HCT116 (cell line): ENCODE data around the gene AADAT. TPM values are rescaled to one million over a fixed set of nuclear protein-coding genes. Genes with fewer than 3 reads are reported as not detected.

Experiments
- ATAC-seq: fragments of 200-7000 bp; cut with Tn5 transposase; 2 replicates; pipeline ENCODE4 v1.9.1; 2020; ENCODE audit warnings: mild to moderate bottlenecking, moderate library complexity
- BruUV-seq: library from RNA; stranded (reverse); fragments of 400-500 nt; replicated peaks from 2 replicates; lab custom pipeline; 2021; lab: Mats Ljungman, UMichigan
- CTCF ChIA-PET: fragments of 300-600 bp; sonication (Branson Sonifier 250); formaldehyde crosslinking; loops from one replicate; lab custom pipeline; 2021; ENCODE audit warnings: antibody characterized with exemption; lab: Charles Lee
- POLR2A ChIA-PET: fragments of 300-600, 350-600 bp; sonication (Branson Sonifier 250); formaldehyde crosslinking; loops from one replicate; lab custom pipeline; 2021; ENCODE audit warnings: antibody characterized with exemption; lab: Charles Lee
- RAD21 ChIA-PET, 2 experiments: fragments of 300-600 bp; sonication (Branson Sonifier 250); formaldehyde crosslinking; loops; one replicate each; lab custom pipeline; 2023; ENCODE audit warnings: low total read pairs in 2 of 2; ENCODE audit not compliant: uncharacterized antibody in 2 of 2, unreplicated experiment in 2 of 2, low non-redundant PET in 1 of 2; lab: Charles Lee
- DNase-seq: peaks from one replicate; pipeline ENCODE4 v3.0.0-alpha.2; 2010; ENCODE audit warnings: low read depth, low spot score
- H2AFZ ChIP-seq: fragments of 200-600 bp; shearing (Covaris generic), sonication (generic); 2 replicates; pipeline ENCODE4 v1.6.1; 2017; ENCODE audit warnings: low read depth, mixed run types, mixed read lengths, antibody characterized with exemption, low read length; ENCODE audit not compliant: poor library complexity, severe bottlenecking
- H3K27ac ChIP-seq: 2 replicates; pipeline ENCODE4 v1.5.1; 2012; ENCODE audit warnings: low read depth, low read length
- H3K27me3 ChIP-seq: fragments of 200-600 bp; sonication (generic); 2 replicates; pipeline ENCODE4 v1.6.1; 2016; ENCODE audit warnings: mixed run types, low read length, mixed read lengths; ENCODE audit not compliant: insufficient read depth
- H3K36me3 ChIP-seq, 2 experiments: fragments of 200-500 bp in 1 of 2; fragments of 200-600 bp in 1 of 2; sonication (Bioruptor generic) in 1 of 2; sonication (generic) in 1 of 2; 2 replicates each; pipeline versions ENCODE4 v1.5.1 to v1.6.1; 2014 to 2016; ENCODE audit warnings: low read length in 2 of 2, inconsistent platforms in 1 of 2, mixed read lengths in 1 of 2, mixed run types in 1 of 2; ENCODE audit not compliant: insufficient read depth in 2 of 2, control insufficient read depth in 1 of 2
- H3K4me1 ChIP-seq, 2 experiments: fragments of 200-600 bp in 1 of 2; sonication (generic) in 1 of 2; 2 replicates each; pipeline versions ENCODE4 v1.5.1 to v1.6.1; 2012 to 2017; ENCODE audit warnings: low read length in 2 of 2, inconsistent platforms in 1 of 2, mild to moderate bottlenecking in 1 of 2, mixed read lengths in 1 of 2, mixed run types in 1 of 2, moderate library complexity in 1 of 2; ENCODE audit not compliant: insufficient read depth in 2 of 2, control insufficient read depth in 1 of 2
- H3K4me2 ChIP-seq: fragments of 200-600 bp; sonication (generic); 2 replicates; pipeline ENCODE4 v1.6.1; 2017; ENCODE audit warnings: mixed run types, low read length, mixed read lengths
- H3K4me3 ChIP-seq, 2 experiments: fragments of 200-600 bp in 1 of 2; sonication (generic) in 1 of 2; replicated peaks in 1 of 2; 2 replicates each; pipeline ENCODE4 v1.5.1; 2011 to 2016; ENCODE audit warnings: low read length in 2 of 2, control low read depth in 1 of 2, low read depth in 1 of 2, mild to moderate bottlenecking in 1 of 2, mixed read lengths in 1 of 2, mixed run types in 1 of 2
- H3K79me2 ChIP-seq: fragments of 200-600 bp; sonication (generic); 2 replicates; pipeline ENCODE4 v1.6.1; 2017; ENCODE audit warnings: mild to moderate bottlenecking, mixed run types, low read length, moderate library complexity, mixed read lengths; ENCODE audit not compliant: insufficient read depth
- H3K9ac ChIP-seq: fragments of 200-600 bp; sonication (generic); 2 replicates; pipeline ENCODE4 v1.6.1; 2016; ENCODE audit warnings: low read length, mixed read lengths
- H3K9me2 ChIP-seq: fragments of 200-600 bp; sonication (generic), shearing (Covaris generic); 2 replicates; pipeline ENCODE4 v1.6.1; 2017; ENCODE audit warnings: mixed run types, mild to moderate bottlenecking, moderate library complexity; ENCODE audit not compliant: insufficient read depth
- H3K9me3 ChIP-seq, 2 experiments: fragments of 200-500 bp in 1 of 2; fragments of 200-600 bp in 1 of 2; sonication (Bioruptor generic) in 1 of 2; sonication (generic) in 1 of 2; 2 replicates each; pipeline ENCODE4 v1.6.1; 2014 to 2017; ENCODE audit warnings: low read length in 2 of 2, mixed read lengths in 2 of 2, inconsistent platforms in 1 of 2, low read depth in 1 of 2, mild to moderate bottlenecking in 1 of 2, mixed run types in 1 of 2, moderate library complexity in 1 of 2; ENCODE audit not compliant: control insufficient read depth in 1 of 2, insufficient read depth in 1 of 2
- H4K20me1 ChIP-seq: fragments of 200-600 bp; sonication (generic), shearing (Covaris generic); 2 replicates; pipeline ENCODE4 v1.6.1; 2017; ENCODE audit warnings: mixed run types, mild to moderate bottlenecking, moderate library complexity; ENCODE audit not compliant: insufficient read depth
- CTCF ChIP-seq, 3 experiments: fragments of 200-600 bp in 1 of 3; sonication (generic) in 1 of 3; IDR thresholded peaks in 2 of 3; conservative IDR thresholded peaks in 1 of 3; 2 replicates each; pipeline ENCODE4 v1.5.1; 2012 to 2017; ENCODE audit warnings: low read depth in 2 of 3, low read length in 2 of 3, antibody characterized with exemption in 1 of 3, borderline replicate concordance in 1 of 3, control low read depth in 1 of 3, mild to moderate bottlenecking in 1 of 3, mixed read lengths in 1 of 3, mixed run types in 1 of 3, moderate library complexity in 1 of 3; ENCODE audit not compliant: insufficient read depth in 1 of 3
- EGR1 ChIP-seq: IDR thresholded peaks from 2 replicates; pipeline ENCODE4 v1.6.1; 2012; ENCODE audit warnings: low read depth
- SIN3A ChIP-seq: IDR thresholded peaks from 2 replicates; pipeline ENCODE4 v1.6.1; 2012; ENCODE audit warnings: low read depth
- intact Hi-C: fragments of 100-400 bp; cut with micrococcal nuclease; formaldehyde crosslinking; loops from 2 replicates; pipeline ENCODE4 v1.10.0; 2022
- total RNA-seq: library from RNA; stranded (reverse); gene quantifications from one replicate; pipeline ENCODE4 v1.2.1, GENCODE V29; 2021; ENCODE audit not compliant: unreplicated experiment
- TF ChIP-seq, protein P1 (sequence below): IDR thresholded peaks from 2 replicates; pipeline ENCODE4 v1.6.1; 2012; ENCODE audit warnings: low read depth

The AADAT gene
- total RNA-seq, 1 experiment from 2014 or later, result 15.4 TPM

DNA sequence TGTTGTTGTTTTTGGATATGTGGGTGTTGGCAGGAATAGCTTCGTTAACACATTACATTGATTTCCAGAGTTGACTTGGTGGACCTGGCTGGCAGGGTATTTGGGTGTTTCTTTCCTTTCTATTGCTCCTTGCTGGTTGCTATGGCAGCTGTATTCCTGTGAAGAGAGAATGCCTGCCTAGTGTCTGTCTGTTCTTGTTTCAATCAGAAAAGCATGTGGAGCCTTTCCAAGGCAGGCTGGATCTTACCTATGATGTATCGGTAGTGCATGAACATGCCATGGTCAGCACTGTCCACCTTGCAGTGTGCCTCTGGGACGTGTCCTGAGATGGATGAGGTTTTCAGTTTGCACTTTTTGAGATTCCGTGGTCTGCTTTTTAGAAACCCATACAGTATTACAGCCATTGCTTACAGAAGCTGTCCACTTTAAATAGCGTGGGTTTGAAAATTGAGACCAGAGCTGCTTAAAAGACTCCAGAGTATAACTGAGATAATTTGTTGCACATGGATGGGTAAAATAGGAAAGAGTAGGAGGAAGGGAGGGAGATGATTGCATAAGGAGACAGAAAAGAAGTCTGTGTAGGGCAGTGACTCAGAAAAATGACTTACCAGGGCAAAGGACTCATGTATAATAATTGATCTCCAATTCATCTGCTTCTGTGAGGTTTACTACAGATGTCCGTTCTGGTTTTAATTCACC lies 20.0 kb upstream of the AADAT start:
- no peaks in the 10 kb centered on the region for H3K9me2 ChIP-seq
- H4K20me1 ChIP-seq, result no peaks in the 10 kb centered on the region
- no peaks in the 10 kb centered on the region for H3K9me3 ChIP-seq
- ChIA-PET POLR2A (no interaction called here), RAD21 (no interaction called here), CTCF (no interaction called here)
- H3K79me2 ChIP-seq, result no peaks in the 10 kb centered on the region
- no peak overlapping the region for H3K9ac ChIP-seq
- no peaks in the 10 kb centered on the region for H3K27me3 ChIP-seq
- no peak overlapping the region for H3K27ac ChIP-seq
- BruUV-seq, result no TSS peak
- TF ChIP-seq EGR1 (no peak), SIN3A (no peak), CTCF (IDR thresholded peaks at IDR 0.05 in 2 of 3, conservative IDR thresholded peaks at IDR 0.05 in 1 of 3; ENCODE audit: borderline replicate concordance in 1 of 3, insufficient read depth in 1 of 3, low read depth in 2 of 3, low read length in 2 of 3) (no peak)
- TF ChIP-seq, protein P1, sequence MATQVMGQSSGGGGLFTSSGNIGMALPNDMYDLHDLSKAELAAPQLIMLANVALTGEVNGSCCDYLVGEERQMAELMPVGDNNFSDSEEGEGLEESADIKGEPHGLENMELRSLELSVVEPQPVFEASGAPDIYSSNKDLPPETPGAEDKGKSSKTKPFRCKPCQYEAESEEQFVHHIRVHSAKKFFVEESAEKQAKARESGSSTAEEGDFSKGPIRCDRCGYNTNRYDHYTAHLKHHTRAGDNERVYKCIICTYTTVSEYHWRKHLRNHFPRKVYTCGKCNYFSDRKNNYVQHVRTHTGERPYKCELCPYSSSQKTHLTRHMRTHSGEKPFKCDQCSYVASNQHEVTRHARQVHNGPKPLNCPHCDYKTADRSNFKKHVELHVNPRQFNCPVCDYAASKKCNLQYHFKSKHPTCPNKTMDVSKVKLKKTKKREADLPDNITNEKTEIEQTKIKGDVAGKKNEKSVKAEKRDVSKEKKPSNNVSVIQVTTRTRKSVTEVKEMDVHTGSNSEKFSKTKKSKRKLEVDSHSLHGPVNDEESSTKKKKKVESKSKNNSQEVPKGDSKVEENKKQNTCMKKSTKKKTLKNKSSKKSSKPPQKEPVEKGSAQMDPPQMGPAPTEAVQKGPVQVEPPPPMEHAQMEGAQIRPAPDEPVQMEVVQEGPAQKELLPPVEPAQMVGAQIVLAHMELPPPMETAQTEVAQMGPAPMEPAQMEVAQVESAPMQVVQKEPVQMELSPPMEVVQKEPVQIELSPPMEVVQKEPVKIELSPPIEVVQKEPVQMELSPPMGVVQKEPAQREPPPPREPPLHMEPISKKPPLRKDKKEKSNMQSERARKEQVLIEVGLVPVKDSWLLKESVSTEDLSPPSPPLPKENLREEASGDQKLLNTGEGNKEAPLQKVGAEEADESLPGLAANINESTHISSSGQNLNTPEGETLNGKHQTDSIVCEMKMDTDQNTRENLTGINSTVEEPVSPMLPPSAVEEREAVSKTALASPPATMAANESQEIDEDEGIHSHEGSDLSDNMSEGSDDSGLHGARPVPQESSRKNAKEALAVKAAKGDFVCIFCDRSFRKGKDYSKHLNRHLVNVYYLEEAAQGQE, result no peak
- H3K4me3 ChIP-seq, result no peak overlapping the region
- no peaks in the 10 kb centered on the region for H3K36me3 ChIP-seq
- H3K4me2 ChIP-seq, result no peak overlapping the region
- H2AFZ ChIP-seq, result no peak overlapping the region
- intact Hi-C loops, result no loop called here
- DNase-seq, result no peak
- H3K4me1 ChIP-seq, result no peaks in the 10 kb centered on the region
- no peak for ATAC-seq
